Transverse colon (tissue), 4 donors: ENCODE results near the gene GPC6. TPM values are rescaled to one million over a fixed set of nuclear protein-coding genes. Genes with fewer than 3 reads are reported as not detected.

Source experiments
- DNase-seq: peaks from one replicate; pipeline ENCODE4 v3.0.0-alpha.2; 2019
- H3K27ac ChIP-seq, 4 donors: fragments of 200-600 bp; sonication (generic); 2 replicates each; pipeline ENCODE4 v1.5.1; 2016 to 2018; ENCODE audit warnings: inconsistent platforms in 4 of 4
- H3K27me3 ChIP-seq: fragments of 200-600 bp; sonication (generic); 2 replicates; pipeline ENCODE4 v1.5.1; 2017; ENCODE audit warnings: inconsistent platforms
- H3K36me3 ChIP-seq, 4 donors: fragments of 200-600 bp; sonication (generic); 2 replicates each; pipeline ENCODE4 v1.5.1; 2017 to 2019; ENCODE audit warnings: inconsistent platforms in 4 of 4
- H3K4me1 ChIP-seq, 4 donors: fragments of 200-600 bp; sonication (generic); 2 replicates each; pipeline ENCODE4 v1.5.1; 2017 to 2020; ENCODE audit warnings: inconsistent platforms in 4 of 4
- H3K4me3 ChIP-seq, 4 donors: fragments of 200-600 bp; sonication (generic); 1 replicate in 1 of 4; 2 replicates in 3 of 4; pipeline versions ENCODE4 v1.5.1 to v1.6.1; 2017 to 2019; ENCODE audit warnings: inconsistent platforms in 4 of 4
- H3K9me3 ChIP-seq, 2 donors: fragments of 200-600 bp; sonication (generic); 2 replicates each; pipeline ENCODE4 v1.5.1; 2017 to 2019; ENCODE audit warnings: inconsistent platforms in 2 of 2
- EP300 ChIP-seq: sonication (generic); formaldehyde crosslinking; IDR thresholded peaks from one replicate; pipeline ENCODE4 v1.6.1; 2017; ENCODE audit warnings: antibody characterized with exemption, low read depth
- POLR2A ChIP-seq: fragments of 450-650 bp; IDR thresholded peaks from one replicate; pipeline ENCODE4 v1.6.1; 2016; ENCODE audit warnings: antibody characterized with exemption, mild to moderate bottlenecking, moderate library complexity
- POLR2AphosphoS5 ChIP-seq, 3 donors: sonication (generic); formaldehyde crosslinking; IDR thresholded peaks; one replicate each; pipeline ENCODE4 v1.6.1; 2016; ENCODE audit warnings: antibody characterized with exemption in 3 of 3
- WGBS, 2 donors: methylation state at CpG; one replicate each; pipeline ENCODE4 v1.1.5; 2018; ENCODE audit warnings: low coverage in 1 of 2; 5-methylcytosine and 5-hydroxymethylcytosine counted together
- in situ Hi-C, 4 donors: fragments of 200-750 bp; cut with MboI; loops; one replicate each; pipeline versions ENCODE4 v1.15.0 to v1.15.1; 2017; ENCODE audit warnings: low sequenced_read_pairs in 3 of 4, low pct_ligation_motif_present in 1 of 4, low pct_unique_long_range_greater_than_20kb in 1 of 4
- intact Hi-C: fragments of 100-400 bp; cut with DNase I; formaldehyde crosslinking; loops from one replicate; pipeline ENCODE4 v1.15.1; 2023; ENCODE audit warnings: low total_unique reads
- total RNA-seq, 4 donors: library from RNA; depleted of rRNA; stranded (reverse); fragments of >200 nt; gene quantifications; one replicate each; pipeline ENCODE4 v1.1.0, GENCODE V29; 2016
- TF ChIP-seq, protein P1 (sequence below), 5 experiments: fragments of 200-600 bp in 3 of 5; fragments of 450-650 bp in 2 of 5; sonication (generic) in 3 of 5; IDR thresholded peaks; 1 replicate in 2 of 5; 2 replicates in 3 of 5; pipeline ENCODE4 v1.5.1; 2016 to 2017; ENCODE audit warnings: antibody characterized with exemption in 5 of 5, inconsistent platforms in 3 of 5, mild to moderate bottlenecking in 2 of 5, moderate library complexity in 1 of 5

The GPC6 gene
- total RNA-seq, 4 donors from 2014 or later: 0.75 to 5.7 (median 4.0) TPM

DNA sequence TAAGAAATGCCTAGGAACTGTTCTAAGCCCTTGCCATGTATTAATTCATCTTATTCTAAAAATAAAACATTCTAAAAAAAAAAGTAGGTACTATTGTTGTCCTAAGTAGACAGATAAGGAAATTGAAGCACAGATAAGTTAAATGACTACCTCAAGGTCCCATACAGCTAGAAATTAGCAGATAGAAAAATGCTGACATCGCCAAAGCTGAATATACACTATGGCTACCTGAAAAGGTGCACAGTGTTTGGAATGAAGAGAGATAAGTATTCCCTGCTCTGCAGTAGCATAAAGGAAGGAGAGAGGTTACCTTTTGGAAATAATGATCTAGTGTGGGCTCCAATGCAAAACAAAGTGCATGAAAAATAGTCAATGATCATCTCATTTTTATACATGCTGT, 1187.5 kb downstream of the GPC6 start:
- Histone ChIP-seq H3K27ac (no peak overlapping the region), H3K27me3 (no peaks in the 10 kb centered on the region), H3K4me1 (peaks cover 0 to 4% (median 0%) of the 10 kb centered on the region in 4 donors), H3K36me3 (no peaks in the 10 kb centered on the region), H3K4me3 (no peak overlapping the region), H3K9me3 (no peaks in the 10 kb centered on the region)
- TF ChIP-seq POLR2A: no peak
- no peak for TF ChIP-seq POLR2AphosphoS5 (IDR thresholded peaks at IDR 0.05)
- TF ChIP-seq, protein P1, sequence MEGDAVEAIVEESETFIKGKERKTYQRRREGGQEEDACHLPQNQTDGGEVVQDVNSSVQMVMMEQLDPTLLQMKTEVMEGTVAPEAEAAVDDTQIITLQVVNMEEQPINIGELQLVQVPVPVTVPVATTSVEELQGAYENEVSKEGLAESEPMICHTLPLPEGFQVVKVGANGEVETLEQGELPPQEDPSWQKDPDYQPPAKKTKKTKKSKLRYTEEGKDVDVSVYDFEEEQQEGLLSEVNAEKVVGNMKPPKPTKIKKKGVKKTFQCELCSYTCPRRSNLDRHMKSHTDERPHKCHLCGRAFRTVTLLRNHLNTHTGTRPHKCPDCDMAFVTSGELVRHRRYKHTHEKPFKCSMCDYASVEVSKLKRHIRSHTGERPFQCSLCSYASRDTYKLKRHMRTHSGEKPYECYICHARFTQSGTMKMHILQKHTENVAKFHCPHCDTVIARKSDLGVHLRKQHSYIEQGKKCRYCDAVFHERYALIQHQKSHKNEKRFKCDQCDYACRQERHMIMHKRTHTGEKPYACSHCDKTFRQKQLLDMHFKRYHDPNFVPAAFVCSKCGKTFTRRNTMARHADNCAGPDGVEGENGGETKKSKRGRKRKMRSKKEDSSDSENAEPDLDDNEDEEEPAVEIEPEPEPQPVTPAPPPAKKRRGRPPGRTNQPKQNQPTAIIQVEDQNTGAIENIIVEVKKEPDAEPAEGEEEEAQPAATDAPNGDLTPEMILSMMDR (IDR thresholded peaks at IDR 0.05): no peak
- TF ChIP-seq EP300: no peak
- 85 to 89% methylated on average over 1 of the region's 1 CpG for WGBS, 2 donors
- intact Hi-C loops (no loop called here), in situ Hi-C loops (no loop called here)
- DNase-seq: no peak

DNA sequence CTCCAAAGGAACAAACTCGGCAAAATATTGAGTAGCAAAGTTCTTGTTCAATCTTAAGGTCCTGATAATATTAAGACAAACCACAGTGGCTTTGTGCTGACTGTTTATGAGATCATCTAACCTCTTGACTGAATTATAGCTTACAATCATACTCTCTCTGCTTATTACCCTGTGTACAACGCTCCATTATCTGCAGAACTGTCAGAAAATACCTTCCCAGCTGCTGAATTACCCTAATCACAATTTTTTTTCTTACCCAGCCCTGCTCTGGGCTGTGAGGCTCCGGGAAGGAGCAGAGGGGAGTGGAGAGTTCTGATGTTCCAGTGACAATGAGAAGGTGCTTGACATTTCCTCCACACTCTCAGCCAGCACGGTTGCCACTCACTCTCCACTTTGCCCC, 1188.1 kb downstream of the GPC6 start:
- no peak overlapping the region for H3K4me3 ChIP-seq
- H3K27me3 ChIP-seq: no peaks in the 10 kb centered on the region
- H3K27ac ChIP-seq: no peak overlapping the region
- no peak for DNase-seq
- 30 to 32% methylated on average over 2 to 4 of the region's 4 CpGs for WGBS, 2 donors
- no peaks in the 10 kb centered on the region for H3K9me3 ChIP-seq
- H3K4me1 ChIP-seq: peaks cover 0 to 4% (median 0%) of the 10 kb centered on the region in 4 donors
- no peaks in the 10 kb centered on the region for H3K36me3 ChIP-seq
- TF ChIP-seq, protein P1 (IDR thresholded peaks at IDR 0.05): no peak
- TF ChIP-seq POLR2A (no peak), EP300 (no peak), POLR2AphosphoS5 (IDR thresholded peaks at IDR 0.05) (no peak)
- intact Hi-C loops: no loop called here
- in situ Hi-C loops: no loop called here

DNA sequence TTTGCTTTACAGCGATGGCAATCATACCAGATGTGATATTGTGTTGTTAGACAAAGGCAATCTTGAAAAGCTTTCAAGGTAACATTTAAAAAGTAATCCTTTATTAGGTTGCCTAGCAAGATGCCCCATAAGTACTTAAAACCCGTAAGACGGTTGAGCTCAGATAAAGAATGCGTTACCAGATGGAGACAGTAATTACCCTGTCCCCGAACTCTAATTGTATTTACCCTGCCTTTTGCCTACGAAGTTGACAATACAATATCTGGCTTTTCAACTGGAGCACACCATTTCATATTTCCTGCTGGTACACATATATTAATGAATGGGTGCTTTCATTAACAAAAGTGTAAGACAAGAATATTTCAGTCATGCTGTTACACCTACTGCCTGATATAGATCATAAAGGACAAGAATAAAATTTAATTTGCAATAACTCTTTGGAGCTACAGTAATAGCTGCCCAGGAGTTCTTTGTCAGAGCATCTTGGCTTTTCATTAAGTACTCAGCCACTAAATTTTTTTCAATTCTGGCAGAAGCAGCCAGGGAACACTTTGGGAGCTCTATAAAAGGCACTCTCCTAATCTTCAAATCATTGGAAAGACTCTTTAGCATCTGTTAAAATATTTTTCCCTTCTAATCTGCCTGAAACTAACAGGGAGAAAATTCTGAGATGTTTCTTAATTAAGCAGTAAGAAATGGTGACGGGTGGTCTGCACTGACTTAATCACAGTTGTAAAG, 1189.1 kb downstream of the GPC6 start:
- Histone ChIP-seq H3K27ac (no peak overlapping the region), H3K4me3 (no peak overlapping the region), H3K36me3 (no peaks in the 10 kb centered on the region), H3K27me3 (no peaks in the 10 kb centered on the region), H3K4me1 (peaks cover 0 to 4% (median 0%) of the 10 kb centered on the region in 4 donors), H3K9me3 (no peaks in the 10 kb centered on the region)
- intact Hi-C loops (no loop called here), in situ Hi-C loops (no loop called here)
- DNase-seq: no peak
- TF ChIP-seq, protein P1 (IDR thresholded peaks at IDR 0.05): no peak
- TF ChIP-seq POLR2A (no peak), EP300 (no peak), POLR2AphosphoS5 (IDR thresholded peaks at IDR 0.05) (no peak)
- WGBS, 2 donors: 63 to 68% methylated on average over 7 of the region's 7 CpGs

DNA sequence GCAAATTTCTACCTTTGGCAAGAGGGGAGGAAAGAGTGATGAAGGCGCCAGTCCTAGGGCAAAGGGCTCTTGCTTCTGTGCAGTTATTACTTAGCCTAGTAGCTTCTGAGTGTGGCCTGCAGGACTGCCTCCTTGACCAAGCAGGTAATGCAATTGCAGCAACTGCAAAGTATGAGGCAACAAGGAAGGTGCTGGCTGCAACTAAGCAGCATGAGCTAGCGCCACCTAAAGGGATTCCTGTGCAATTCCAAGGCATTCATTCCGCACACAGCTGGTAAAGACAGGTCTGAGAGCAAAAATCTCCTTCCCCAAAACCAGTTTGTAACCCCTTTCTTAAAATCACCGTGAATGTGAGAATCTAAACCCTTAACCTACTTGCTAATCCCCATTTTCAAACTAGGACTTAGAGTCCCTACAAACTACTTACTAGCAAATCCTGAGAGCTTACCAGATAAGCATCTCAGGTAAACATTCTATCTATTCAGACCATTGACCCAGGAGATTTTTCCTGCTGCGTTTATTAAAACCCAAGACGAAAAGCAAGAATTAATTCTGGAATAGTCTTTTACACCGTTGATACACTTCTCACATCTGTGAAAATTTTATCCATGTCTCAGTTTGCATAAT, 1190.0 kb downstream of the GPC6 start:
- H3K27ac ChIP-seq: no peak overlapping the region
- peaks cover 0 to 4% (median 0%) of the 10 kb centered on the region in 4 donors for H3K4me1 ChIP-seq
- in situ Hi-C loops (no loop called here), intact Hi-C loops (no loop called here)
- 59% methylated on average over 5 to 7 of the region's 7 CpGs for WGBS, 2 donors
- no peaks in the 10 kb centered on the region for H3K27me3 ChIP-seq
- H3K4me3 ChIP-seq: no peak overlapping the region
- no peaks in the 10 kb centered on the region for H3K36me3 ChIP-seq
- DNase-seq: no peak
- H3K9me3 ChIP-seq: no peaks in the 10 kb centered on the region
- TF ChIP-seq, protein P1 (IDR thresholded peaks at IDR 0.05): peak in 3 of 5 experiments; percentile 12 to 23 (median 19)
- TF ChIP-seq POLR2A: no peak
